Amygdala (tissue), 56 donors: ENCODE results near the gene NXPE2.
A peak's percentile ranks its signal among the peaks of the same experiment; 100 is the strongest.

Experiments
- DNase-seq, 56 donors: peaks; one replicate each; lab custom pipeline; 2025; lab: John Stamatoyannopoulos, UW

NXPE2 gene

DNA sequence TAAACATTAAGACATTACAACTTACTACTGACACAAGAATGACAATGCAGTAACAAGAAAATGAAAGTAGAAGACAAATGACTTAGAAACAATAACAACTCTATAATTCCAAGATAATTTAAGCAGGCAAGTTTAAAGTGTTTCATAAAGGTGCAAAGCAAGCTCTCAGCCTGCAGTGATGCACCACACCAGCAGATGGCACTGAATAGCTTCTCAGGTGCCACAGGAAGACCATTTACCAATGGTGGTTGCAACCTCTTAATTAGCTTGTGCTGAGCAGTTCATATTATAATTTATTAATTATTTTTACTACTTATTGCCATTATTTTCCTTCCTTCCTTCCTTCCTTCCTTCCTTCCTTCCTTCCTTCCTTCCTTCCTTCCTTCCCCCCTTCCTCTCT, 60.6 kb downstream of the NXPE2 start:
- DNase-seq = peak in 11 of 56 donors; percentile 1 to 57 (median 6)

DNA sequence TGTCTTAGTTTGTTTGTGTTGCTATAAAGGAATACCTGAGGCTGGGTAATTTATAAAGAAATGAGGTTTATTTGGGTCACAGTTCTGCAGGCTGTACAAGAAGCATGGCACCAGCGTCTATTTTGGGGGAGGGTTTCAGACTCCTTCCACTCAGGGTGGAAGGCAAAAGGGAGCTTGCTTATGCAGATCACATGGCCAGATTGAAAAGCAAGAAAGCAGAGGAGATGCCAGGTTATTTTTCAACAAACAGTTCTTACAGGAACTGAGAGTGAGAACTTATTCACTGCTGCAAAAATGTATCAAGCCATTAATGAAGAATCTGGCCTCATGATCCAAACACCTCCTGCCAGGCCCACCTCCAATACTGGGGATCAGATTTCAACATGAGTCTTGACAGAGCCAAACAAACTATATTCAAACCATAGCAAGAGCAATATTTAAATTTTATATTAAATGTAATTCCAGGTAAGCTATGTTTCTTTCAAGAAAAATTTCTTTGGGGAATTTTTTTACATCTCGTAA, 66.9 kb downstream of the NXPE2 start:
- DNase-seq = no peak

DNA sequence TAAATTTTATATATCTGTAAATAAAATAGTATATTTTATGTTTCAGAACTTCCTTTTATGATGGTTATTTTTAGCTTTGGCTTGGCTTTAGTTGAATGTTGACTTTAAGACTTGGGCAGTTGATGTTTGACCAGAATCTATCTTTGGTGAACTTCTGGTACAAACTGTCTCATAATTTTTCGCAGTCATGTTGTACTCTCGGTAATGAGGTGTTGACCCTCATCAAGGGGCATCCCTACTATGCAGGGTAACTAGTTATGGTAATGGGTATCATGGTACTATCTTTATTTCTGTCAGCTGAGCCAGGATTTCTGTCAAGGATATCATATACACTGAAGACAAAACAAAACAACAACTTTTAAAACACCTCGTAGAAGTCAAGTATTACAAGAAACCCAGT, 67.7 kb downstream of the NXPE2 start:
- no peak for DNase-seq
